Natural killer cell (primary cell): Measurements from ENCODE around the gene RHOT2. TPM values are rescaled to one million over a fixed set of nuclear protein-coding genes. Genes with fewer than 3 reads are reported as not detected.

Source experiments
- ATAC-seq, 3 donors: fragments of 150-1000 bp in 2 of 3; fragments of 200-7000 bp in 1 of 3; cut with Tn5 transposase; 1 replicate in 1 of 3; 2 replicates in 2 of 3; pipeline ENCODE4 v1.10.0; 2021; ENCODE audit warnings: mild to moderate bottlenecking in 2 of 3, moderate library complexity in 2 of 3
- DNase-seq, 2 donors: peaks; one replicate each; pipeline versions ENCODE4 v3.0.0 to v3.0.0-alpha.2; 2013 to 2021; ENCODE audit warnings: mixed read lengths in 1 of 2
- H3K27ac ChIP-seq: one replicate; pipeline ENCODE4 v1.5.1; 2013; ENCODE audit warnings: mild to moderate bottlenecking, low read length
- H3K27me3 ChIP-seq: one replicate; pipeline ENCODE4 v1.6.1; 2013; ENCODE audit warnings: low read length; ENCODE audit not compliant: control insufficient read depth, insufficient read depth
- H3K36me3 ChIP-seq: one replicate; pipeline ENCODE4 v1.6.1; 2013; ENCODE audit warnings: low read length; ENCODE audit not compliant: control insufficient read depth, insufficient read depth
- H3K4me1 ChIP-seq: one replicate; pipeline ENCODE4 v1.6.1; 2013; ENCODE audit warnings: low read length; ENCODE audit not compliant: control insufficient read depth, insufficient read depth
- H3K4me3 ChIP-seq: one replicate; pipeline ENCODE4 v1.5.1; 2013; ENCODE audit warnings: low read length
- H3K9me3 ChIP-seq: one replicate; pipeline ENCODE4 v1.6.1; 2013; ENCODE audit warnings: low read length; ENCODE audit not compliant: control insufficient read depth, insufficient read depth
- H3K27ac Mint-ChIP-seq, 2 donors: one replicate each; pipeline ENCODE4 v1.8.0; 2022; ENCODE audit warnings: mild to moderate bottlenecking in 2 of 2, mixed read lengths in 2 of 2, moderate library complexity in 1 of 2
- H3K27me3 Mint-ChIP-seq, 2 donors: one replicate each; pipeline ENCODE4 v1.8.0; 2022; ENCODE audit warnings: low read depth in 2 of 2, mixed read lengths in 2 of 2
- H3K36me3 Mint-ChIP-seq: one replicate; pipeline ENCODE4 v1.8.0; 2022; ENCODE audit warnings: mixed read lengths
- H3K4me1 Mint-ChIP-seq, 2 donors: one replicate each; pipeline ENCODE4 v1.8.0; 2022; ENCODE audit warnings: mixed read lengths in 2 of 2
- H3K4me3 Mint-ChIP-seq: one replicate; pipeline ENCODE4 v1.8.0; 2022; ENCODE audit warnings: mild to moderate bottlenecking, moderate library complexity, mixed read lengths
- H3K9me3 Mint-ChIP-seq, 2 donors: one replicate each; pipeline ENCODE4 v1.8.0; 2022; ENCODE audit warnings: mixed read lengths in 2 of 2
- WGBS: methylation state at CpG from one replicate; pipeline ENCODE4 v1.1.7; 2013; ENCODE audit warnings: missing lambda C conversion rate; ENCODE audit not compliant: insufficient coverage; 5-methylcytosine and 5-hydroxymethylcytosine counted together
- intact Hi-C: fragments of 100-400 bp; cut with micrococcal nuclease; formaldehyde crosslinking; loops from one replicate; pipeline ENCODE4 v1.14.2; 2022
- total RNA-seq, 4 donors: library from RNA; stranded (reverse); fragments of 120-200 nt in 1 of 4; gene quantifications; one replicate each; pipeline versions ENCODE4 v1.2.3 to v1.2.4, GENCODE V29; 2013 to 2022
- TF ChIP-seq, protein P1 (sequence below): fragments of 200-600 bp; IDR thresholded peaks from one replicate; pipeline ENCODE4 v1.8.0; 2022; ENCODE audit warnings: antibody characterized with exemption

Gene RHOT2
- total RNA-seq, 3 donors from 2014 or later (not counting 1 experiment from before 2014, with no cell fraction given): 205 to 216 (median 211) TPM

DNA sequence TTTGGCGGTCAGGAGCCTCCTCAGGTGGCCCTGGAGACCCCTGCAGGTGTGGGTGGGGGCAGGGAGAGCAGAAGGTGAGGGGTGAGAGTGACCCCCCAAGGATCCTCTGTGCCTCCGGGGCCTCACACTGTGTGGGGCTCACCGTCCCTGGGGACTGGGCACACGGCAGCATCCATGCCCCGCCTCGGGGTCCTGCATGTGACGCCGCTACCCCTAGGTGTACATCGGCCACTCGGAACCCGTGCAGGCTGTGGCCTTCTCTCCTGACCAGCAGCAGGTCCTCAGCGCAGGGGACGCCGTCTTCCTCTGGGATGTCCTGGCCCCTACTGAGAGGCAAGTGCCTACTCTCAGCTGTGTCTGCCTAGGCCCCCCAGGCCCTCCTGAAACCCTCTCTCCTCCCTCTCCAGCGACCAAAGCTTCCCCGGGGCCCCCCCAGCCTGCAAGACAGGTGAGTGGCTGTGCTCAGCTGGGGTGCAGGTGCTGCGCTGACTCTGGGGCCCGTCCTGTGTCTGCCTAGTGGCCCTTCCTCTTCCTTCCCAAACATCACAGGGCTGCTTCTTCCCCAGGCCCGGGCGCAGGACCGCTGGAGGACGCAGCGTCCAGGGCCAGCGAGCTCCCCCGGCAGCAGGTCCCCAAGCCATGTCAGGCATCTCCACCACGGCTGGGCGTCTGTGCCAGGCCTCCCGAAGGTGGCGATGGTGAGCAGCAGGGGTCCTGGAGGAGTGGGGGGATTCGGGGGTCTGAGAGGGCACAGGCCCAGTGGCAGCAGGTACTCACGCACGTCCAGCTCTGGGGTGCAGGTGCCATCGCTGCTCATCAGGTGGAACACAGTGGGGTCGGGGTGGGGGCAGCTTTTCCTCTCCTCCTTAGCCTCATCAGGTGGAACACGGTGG lies 9.0 kb upstream of the RHOT2 start:
- Histone ChIP-seq H3K27me3 (no peaks in the 10 kb centered on the region), H3K4me1 (peaks cover 18% of the 10 kb centered on the region), H3K27ac (no peak overlapping the region), H3K4me3 (no peak overlapping the region), H3K36me3 (no peaks in the 10 kb centered on the region), H3K9me3 (no peaks in the 10 kb centered on the region)
- no peak for ATAC-seq
- TF ChIP-seq, protein P1, sequence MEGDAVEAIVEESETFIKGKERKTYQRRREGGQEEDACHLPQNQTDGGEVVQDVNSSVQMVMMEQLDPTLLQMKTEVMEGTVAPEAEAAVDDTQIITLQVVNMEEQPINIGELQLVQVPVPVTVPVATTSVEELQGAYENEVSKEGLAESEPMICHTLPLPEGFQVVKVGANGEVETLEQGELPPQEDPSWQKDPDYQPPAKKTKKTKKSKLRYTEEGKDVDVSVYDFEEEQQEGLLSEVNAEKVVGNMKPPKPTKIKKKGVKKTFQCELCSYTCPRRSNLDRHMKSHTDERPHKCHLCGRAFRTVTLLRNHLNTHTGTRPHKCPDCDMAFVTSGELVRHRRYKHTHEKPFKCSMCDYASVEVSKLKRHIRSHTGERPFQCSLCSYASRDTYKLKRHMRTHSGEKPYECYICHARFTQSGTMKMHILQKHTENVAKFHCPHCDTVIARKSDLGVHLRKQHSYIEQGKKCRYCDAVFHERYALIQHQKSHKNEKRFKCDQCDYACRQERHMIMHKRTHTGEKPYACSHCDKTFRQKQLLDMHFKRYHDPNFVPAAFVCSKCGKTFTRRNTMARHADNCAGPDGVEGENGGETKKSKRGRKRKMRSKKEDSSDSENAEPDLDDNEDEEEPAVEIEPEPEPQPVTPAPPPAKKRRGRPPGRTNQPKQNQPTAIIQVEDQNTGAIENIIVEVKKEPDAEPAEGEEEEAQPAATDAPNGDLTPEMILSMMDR: no peak
- no peak overlapping the region for H3K27ac Mint-ChIP-seq
- 96% methylated on average over 35 of the region's 35 CpGs for WGBS
- no peak for DNase-seq
- no peak overlapping the region for H3K4me3 Mint-ChIP-seq
- intact Hi-C loops: no loop called here
- peaks cover 4 to 13% of the 10 kb centered on the region in 2 donors for H3K4me1 Mint-ChIP-seq
- no peaks in the 10 kb centered on the region for H3K36me3 Mint-ChIP-seq
- H3K27me3 Mint-ChIP-seq: no peaks in the 10 kb centered on the region
- H3K9me3 Mint-ChIP-seq: no peaks in the 10 kb centered on the region

DNA sequence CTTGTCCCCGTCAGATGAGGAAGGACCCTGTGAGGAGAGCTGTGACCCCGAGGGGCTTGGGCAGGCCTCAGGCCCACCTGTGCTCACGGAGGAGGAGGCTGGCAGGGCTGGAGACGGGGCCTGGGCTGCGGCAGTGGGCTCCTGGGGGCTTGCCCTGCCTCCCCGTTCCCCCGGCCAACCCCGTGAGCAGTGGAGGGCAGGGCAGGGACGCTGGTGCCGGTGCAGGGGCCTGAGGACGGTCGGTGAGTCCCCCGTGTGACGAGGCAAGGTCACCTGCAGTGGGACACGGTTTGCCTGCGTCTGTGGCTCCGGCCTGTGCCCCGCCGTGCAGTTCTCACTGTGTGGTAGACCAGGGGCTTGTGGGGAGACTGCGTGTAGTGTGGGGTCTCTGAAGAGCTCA lies 8.3 kb upstream of the RHOT2 start:
- intact Hi-C loops: loop anchor here (5.0 kb wide), 1 partner anchor 267 kb away; no protein-coding TSS in a partner anchor
- H3K4me1 Mint-ChIP-seq: peaks cover 4 to 13% of the 10 kb centered on the region in 2 donors
- Histone ChIP-seq H3K27ac (no peak overlapping the region), H3K4me3 (no peak overlapping the region), H3K36me3 (no peaks in the 10 kb centered on the region), H3K27me3 (no peaks in the 10 kb centered on the region), H3K4me1 (peaks cover 18% of the 10 kb centered on the region), H3K9me3 (no peaks in the 10 kb centered on the region)
- 87% methylated on average over 20 of the region's 20 CpGs for WGBS
- TF ChIP-seq, protein P1: no peak
- no peak overlapping the region for H3K4me3 Mint-ChIP-seq
- no peaks in the 10 kb centered on the region for H3K9me3 Mint-ChIP-seq
- no peaks in the 10 kb centered on the region for H3K36me3 Mint-ChIP-seq
- no peaks in the 10 kb centered on the region for H3K27me3 Mint-ChIP-seq
- ATAC-seq (no peak), DNase-seq (no peak)
- no peak overlapping the region for H3K27ac Mint-ChIP-seq

DNA sequence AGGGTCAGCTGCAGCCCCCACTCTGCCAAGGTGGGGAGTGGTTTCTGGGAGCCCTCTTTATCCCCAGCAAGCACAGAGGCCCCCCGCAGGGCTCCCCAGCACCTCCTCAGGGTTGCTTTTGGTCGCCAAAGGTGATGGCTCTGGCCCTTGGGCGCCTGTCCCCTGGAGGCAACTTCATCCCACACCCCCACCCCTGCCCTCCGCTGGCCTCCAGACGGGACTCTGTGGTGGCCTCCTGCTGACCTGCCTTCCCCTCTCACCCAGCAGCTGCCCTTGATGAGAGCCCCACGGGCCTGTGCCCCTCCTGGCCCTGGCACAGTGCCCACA lies 7.8 kb upstream of the RHOT2 start:
- Mint-ChIP-seq H3K9me3 (no peaks in the 10 kb centered on the region), H3K27me3 (no peaks in the 10 kb centered on the region), H3K27ac (peak overlapping the region in 1 of 2 donors; percentile 27), H3K4me1 (peaks cover 4 to 13% of the 10 kb centered on the region in 2 donors), H3K36me3 (no peaks in the 10 kb centered on the region), H3K4me3 (no peak overlapping the region)
- no peaks in the 10 kb centered on the region for H3K9me3 ChIP-seq
- no peaks in the 10 kb centered on the region for H3K27me3 ChIP-seq
- H3K4me3 ChIP-seq: no peak overlapping the region
- WGBS: 65% methylated on average over 6 of the region's 6 CpGs
- no peak for ATAC-seq
- TF ChIP-seq, protein P1: no peak
- H3K27ac ChIP-seq: peak overlapping the region; percentile 37
- intact Hi-C loops: loop anchor here (5.0 kb wide), 1 partner anchor 268 kb away; no protein-coding TSS in a partner anchor
- no peak for DNase-seq
- H3K4me1 ChIP-seq: peaks cover 18% of the 10 kb centered on the region
- H3K36me3 ChIP-seq: no peaks in the 10 kb centered on the region
